ENCODE measurements around the gene CTNNAL1. TPM values are rescaled to one million over a fixed set of nuclear protein-coding genes. Genes with fewer than 3 reads are reported as not detected.
"Not testable (repeated sequence)": the region's sequence is repeated elsewhere in the genome, so short reads cannot be mapped to it uniquely, and the experiment has no call there.

Gene CTNNAL1
- total RNA-seq, 1 donor from 2014 or later: 69.4 TPM

DNA sequence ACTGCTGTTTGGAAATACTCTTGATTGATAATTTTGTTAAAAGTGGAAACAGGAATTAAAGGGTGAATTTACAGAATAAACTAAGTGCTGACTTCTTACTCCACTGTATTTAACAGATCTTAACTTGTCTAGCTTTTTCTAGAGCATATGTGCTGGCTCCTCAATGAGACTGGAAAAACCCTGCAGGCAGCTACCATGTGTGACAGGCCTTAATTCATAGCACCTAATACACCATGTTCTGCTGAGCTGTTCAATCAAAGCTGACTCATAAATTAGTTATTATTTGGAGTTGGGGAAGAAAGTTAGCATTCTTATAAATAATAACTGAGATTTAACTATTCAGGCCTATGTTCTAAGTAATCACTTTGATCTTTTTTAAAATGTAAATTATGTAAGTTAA, 29.4 kb downstream of the CTNNAL1 start:
- H3K4me1 ChIP-seq: no peaks in the 10 kb centered on the region
- H3K27me3 ChIP-seq: no peaks in the 10 kb centered on the region
- no peak overlapping the region for H3K4me3 ChIP-seq
- no peaks in the 10 kb centered on the region for H3K9me3 ChIP-seq
- intact Hi-C loops (cut with DNase I): no loop called here
- ATAC-seq (no peak), DNase-seq (no peak)
- peaks cover 33% of the 10 kb centered on the region for H3K36me3 ChIP-seq
- TF ChIP-seq CTCF (IDR thresholded peaks at IDR 0.05): no peak
- no peak overlapping the region for H3K27ac ChIP-seq

GRCh38 chr9:108980893-108981292, 32.4 kb downstream of the CTNNAL1 start:
- DNase-seq (no peak), ATAC-seq (no peak)
- H3K4me1 ChIP-seq: no peaks in the 10 kb centered on the region
- peaks cover 35% of the 10 kb centered on the region for H3K36me3 ChIP-seq
- no peak overlapping the region for H3K27ac ChIP-seq
- intact Hi-C loops (cut with DNase I): no loop called here
- no peak for TF ChIP-seq CTCF (IDR thresholded peaks at IDR 0.05)
- H3K27me3 ChIP-seq: no peaks in the 10 kb centered on the region
- no peak overlapping the region for H3K4me3 ChIP-seq
- H3K9me3 ChIP-seq: no peaks in the 10 kb centered on the region

GRCh38 chr9:108978205-108978604, 35.1 kb downstream of the CTNNAL1 start:
- intact Hi-C loops (cut with DNase I): no loop called here
- Histone ChIP-seq H3K36me3 (peaks cover 34% of the 10 kb centered on the region), H3K4me1 (no peaks in the 10 kb centered on the region), H3K27ac (no peak overlapping the region), H3K4me3 (no peak overlapping the region), H3K9me3 (no peaks in the 10 kb centered on the region), H3K27me3 (no peaks in the 10 kb centered on the region)
- DNase-seq (no peak), ATAC-seq (no peak)
- TF ChIP-seq CTCF (IDR thresholded peaks at IDR 0.05): no peak

DNA sequence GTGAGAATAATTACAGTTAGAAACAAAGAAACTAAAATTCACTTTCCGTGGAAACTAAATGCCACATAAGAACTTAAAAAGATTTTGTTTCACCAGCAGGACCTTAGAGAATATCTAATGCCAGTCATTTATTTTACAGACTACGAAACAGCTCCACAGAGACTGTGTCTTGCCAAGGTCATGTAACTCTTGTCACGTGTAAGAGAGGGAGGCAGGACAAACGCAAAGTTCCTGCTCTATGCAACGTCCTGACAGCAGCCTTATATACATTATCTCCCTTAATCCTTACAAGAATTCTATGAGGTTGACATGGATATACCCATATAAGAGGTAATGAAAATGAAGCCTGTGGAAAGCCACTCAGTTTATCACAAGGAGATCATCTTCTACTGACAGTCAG, 39.4 kb downstream of the CTNNAL1 start:
- DNase-seq (no peak), ATAC-seq (no peak)
- Histone ChIP-seq H3K27ac (no peak overlapping the region), H3K27me3 (no peaks in the 10 kb centered on the region), H3K36me3 (peaks cover 3% of the 10 kb centered on the region), H3K9me3 (no peaks in the 10 kb centered on the region), H3K4me1 (no peaks in the 10 kb centered on the region), H3K4me3 (no peak overlapping the region)
- intact Hi-C loops (cut with DNase I): no loop called here
- no peak for TF ChIP-seq CTCF (IDR thresholded peaks at IDR 0.05)

GRCh38 chr9:108972626-108973209, 40.6 kb downstream of the CTNNAL1 start:
- no peak for TF ChIP-seq CTCF (IDR thresholded peaks at IDR 0.05)
- Histone ChIP-seq H3K4me3 (no peak overlapping the region), H3K36me3 (no peaks in the 10 kb centered on the region), H3K9me3 (no peaks in the 10 kb centered on the region), H3K27ac (no peak overlapping the region), H3K27me3 (no peaks in the 10 kb centered on the region), H3K4me1 (no peaks in the 10 kb centered on the region)
- no peak for ATAC-seq
- no peak for DNase-seq
- intact Hi-C loops (cut with DNase I): no loop called here

DNA sequence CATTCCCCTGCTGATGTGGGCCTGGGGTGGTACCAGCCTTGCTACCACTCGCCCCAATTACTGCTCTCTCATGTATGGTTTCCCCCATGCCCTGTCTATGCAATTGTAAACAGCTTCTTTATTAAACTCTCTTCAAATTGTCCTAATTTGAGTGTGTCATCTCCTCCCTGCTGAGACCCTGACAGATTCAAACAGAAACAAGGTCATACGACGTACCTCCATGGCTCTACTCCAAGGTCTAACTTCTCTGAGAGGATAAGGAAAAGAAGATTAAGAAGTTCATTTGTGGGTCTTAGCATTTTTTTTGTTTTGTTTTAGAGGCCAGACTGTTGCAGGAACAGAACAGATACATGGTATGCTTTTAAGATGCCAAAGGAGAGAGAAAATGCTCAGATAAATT, 41.1 kb downstream of the CTNNAL1 start:
- Histone ChIP-seq H3K9me3 (no peaks in the 10 kb centered on the region), H3K4me3 (no peak overlapping the region), H3K27me3 (no peaks in the 10 kb centered on the region), H3K27ac (no peak overlapping the region), H3K4me1 (no peaks in the 10 kb centered on the region), H3K36me3 (no peaks in the 10 kb centered on the region)
- TF ChIP-seq CTCF (IDR thresholded peaks at IDR 0.05): no peak
- intact Hi-C loops (cut with DNase I): no loop called here
- ATAC-seq: no peak
- no peak for DNase-seq

DNA sequence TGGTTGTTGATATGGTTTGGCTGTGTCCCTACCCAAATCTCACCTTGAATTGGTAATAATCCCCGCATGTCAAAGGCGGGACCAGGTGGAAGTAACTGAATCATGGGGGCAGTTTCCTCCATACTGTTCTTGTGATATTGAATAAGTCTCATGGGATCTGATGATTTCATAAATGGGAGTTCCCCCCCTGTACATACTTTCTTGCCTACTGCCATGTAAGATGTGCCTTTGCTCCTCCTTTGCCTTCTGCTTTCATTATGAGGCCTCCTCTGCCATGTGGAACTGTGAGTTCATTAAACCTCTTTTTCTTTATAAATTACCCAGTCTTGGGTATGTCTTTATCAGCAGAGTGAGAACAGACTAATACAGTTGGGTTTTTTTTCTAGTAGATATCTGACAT, 41.9 kb downstream of the CTNNAL1 start:
- H3K4me1 ChIP-seq; H3K36me3 ChIP-seq; H3K4me3 ChIP-seq; ATAC-seq; H3K9me3 ChIP-seq; DNase-seq; H3K27ac ChIP-seq; intact Hi-C loops (cut with DNase I); H3K27me3 ChIP-seq: not testable (repeated sequence)
